Measurements from ENCODE around the gene AKAP5.

- TF ChIP-seq CTBP1 (IDR thresholded peaks at IDR 0.05; ENCODE audit: borderline replicate concordance): no peak
- no peak for TF ChIP-seq ZNF384 (IDR thresholded peaks at IDR 0.05)
- no peak for TF ChIP-seq TARDBP (IDR thresholded peaks at IDR 0.05)
- TF ChIP-seq SP1 (IDR thresholded peaks at IDR 0.05): no peak
- TF ChIP-seq ELF4 (IDR thresholded peaks at IDR 0.05): no peak
- TF ChIP-seq HDGF (IDR thresholded peaks at IDR 0.05; ENCODE audit: borderline replicate concordance): no peak
- TF ChIP-seq SUZ12 (IDR thresholded peaks at IDR 0.05): no peak
- no peak for TF ChIP-seq BHLHE40 (IDR thresholded peaks at IDR 0.05; ENCODE audit: borderline replicate concordance)
- no peak for TF ChIP-seq PKNOX1 (IDR thresholded peaks at IDR 0.05)
Observed at GRCh38 chr14:64516969-64517368, 51.7 kb downstream of the AKAP5 start.

Measured in HEK293T (cell line).